Measurements from ENCODE around the gene CSRNP2. TPM values are rescaled to one million over a fixed set of nuclear protein-coding genes. Genes with fewer than 3 reads are reported as not detected.
A peak's percentile ranks its signal among the peaks of the same experiment; 100 is the strongest.

CSRNP2 gene
- total RNA-seq, 3 donors from 2014 or later: 16.8 to 29.5 (median 16.9) TPM

DNA sequence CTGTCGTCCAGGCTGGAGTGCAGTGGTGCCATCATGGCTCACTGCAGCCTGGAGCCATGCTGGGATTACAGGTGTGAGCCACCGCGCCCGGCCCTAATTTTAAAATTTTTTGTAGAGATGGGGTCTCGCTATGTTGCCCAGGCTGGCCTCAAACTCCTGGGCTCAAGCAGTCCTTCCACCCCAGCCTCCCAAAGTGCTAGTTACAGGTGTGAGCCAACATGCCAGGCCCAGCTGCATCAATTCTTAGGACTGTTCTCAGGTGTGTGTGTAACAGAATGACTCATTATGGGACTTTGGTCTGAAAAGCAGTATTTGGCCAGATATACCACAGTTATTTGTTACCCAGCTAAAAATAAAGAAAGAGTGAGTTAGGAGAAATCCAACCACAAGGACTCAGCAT, 17.9 kb downstream of the CSRNP2 start:
- Histone ChIP-seq H3K9me3 (no peaks in the 10 kb centered on the region), H3K4me3 (no peak overlapping the region), H3K4me1 (ENCODE audit: low read depth) (no peaks in the 10 kb centered on the region), H3K36me3 (ENCODE audit: low read depth) (peaks cover 10% of the 10 kb centered on the region)
- ATAC-seq (peak; percentile 53), DNase-seq (no peak)
- intact Hi-C loops (cut with DNase I, micrococcal nuclease): no loop called here
- TF ChIP-seq, protein P1, sequence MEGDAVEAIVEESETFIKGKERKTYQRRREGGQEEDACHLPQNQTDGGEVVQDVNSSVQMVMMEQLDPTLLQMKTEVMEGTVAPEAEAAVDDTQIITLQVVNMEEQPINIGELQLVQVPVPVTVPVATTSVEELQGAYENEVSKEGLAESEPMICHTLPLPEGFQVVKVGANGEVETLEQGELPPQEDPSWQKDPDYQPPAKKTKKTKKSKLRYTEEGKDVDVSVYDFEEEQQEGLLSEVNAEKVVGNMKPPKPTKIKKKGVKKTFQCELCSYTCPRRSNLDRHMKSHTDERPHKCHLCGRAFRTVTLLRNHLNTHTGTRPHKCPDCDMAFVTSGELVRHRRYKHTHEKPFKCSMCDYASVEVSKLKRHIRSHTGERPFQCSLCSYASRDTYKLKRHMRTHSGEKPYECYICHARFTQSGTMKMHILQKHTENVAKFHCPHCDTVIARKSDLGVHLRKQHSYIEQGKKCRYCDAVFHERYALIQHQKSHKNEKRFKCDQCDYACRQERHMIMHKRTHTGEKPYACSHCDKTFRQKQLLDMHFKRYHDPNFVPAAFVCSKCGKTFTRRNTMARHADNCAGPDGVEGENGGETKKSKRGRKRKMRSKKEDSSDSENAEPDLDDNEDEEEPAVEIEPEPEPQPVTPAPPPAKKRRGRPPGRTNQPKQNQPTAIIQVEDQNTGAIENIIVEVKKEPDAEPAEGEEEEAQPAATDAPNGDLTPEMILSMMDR (IDR thresholded peaks at IDR 0.05): no peak

GRCh38 chr12:51062631-51063397, 20.6 kb downstream of the CSRNP2 start:
- DNase-seq (no peak), ATAC-seq (no peak)
- H3K36me3 ChIP-seq (ENCODE audit: low read depth): peaks cover 10% of the 10 kb centered on the region
- no peak overlapping the region for H3K4me3 ChIP-seq
- H3K9me3 ChIP-seq: no peaks in the 10 kb centered on the region
- TF ChIP-seq, protein P1 (IDR thresholded peaks at IDR 0.05): no peak
- intact Hi-C loops (cut with DNase I, micrococcal nuclease): no loop called here
- no peaks in the 10 kb centered on the region for H3K4me1 ChIP-seq (ENCODE audit: low read depth)

GRCh38 chr12:51059086-51059485, 24.3 kb downstream of the CSRNP2 start:
- no peak overlapping the region for H3K4me3 ChIP-seq
- ATAC-seq (no peak), DNase-seq (no peak)
- H3K4me1 ChIP-seq (ENCODE audit: low read depth): no peaks in the 10 kb centered on the region
- intact Hi-C loops (cut with DNase I, micrococcal nuclease): no loop called here
- TF ChIP-seq, protein P1 (IDR thresholded peaks at IDR 0.05): no peak
- no peaks in the 10 kb centered on the region for H3K9me3 ChIP-seq
- no peaks in the 10 kb centered on the region for H3K36me3 ChIP-seq (ENCODE audit: low read depth)

- TF ChIP-seq, protein P1 (IDR thresholded peaks at IDR 0.05): no peak
- intact Hi-C loops (cut with DNase I, micrococcal nuclease): no loop called here
- Histone ChIP-seq H3K9me3 (no peaks in the 10 kb centered on the region), H3K4me1 (ENCODE audit: low read depth) (no peaks in the 10 kb centered on the region), H3K36me3 (ENCODE audit: low read depth) (no peaks in the 10 kb centered on the region), H3K4me3 (no peak overlapping the region)
- DNase-seq (no peak), ATAC-seq (no peak)
Measured at GRCh38 chr12:51056242-51056641, 27.2 kb downstream of the CSRNP2 start.

- Histone ChIP-seq H3K4me1 (ENCODE audit: low read depth) (peaks cover 2% of the 10 kb centered on the region), H3K36me3 (ENCODE audit: low read depth) (no peaks in the 10 kb centered on the region)
- TF ChIP-seq, protein P1 (IDR thresholded peaks at IDR 0.05): no peak
Measured at GRCh38 chr12:51055060-51055459, 28.3 kb downstream of the CSRNP2 start.

More at GRCh38 chr12:51055060-51055459, 28.3 kb downstream of the CSRNP2 start:
- no peak for ATAC-seq
- Histone ChIP-seq H3K9me3 (no peaks in the 10 kb centered on the region), H3K4me3 (no peak overlapping the region)
- no peak for DNase-seq
- intact Hi-C loops (cut with DNase I, micrococcal nuclease): no loop called here
